Muscle of leg (tissue), 11 donors: ENCODE measurements around the gene RAVER1. TPM values are rescaled to one million over a fixed set of nuclear protein-coding genes. Genes with fewer than 3 reads are reported as not detected.
"Not testable (repeated sequence)": the region's sequence is repeated elsewhere in the genome, so short reads cannot be mapped to it uniquely, and the experiment has no call there.

Source experiments
- DNase-seq: peaks from one replicate; pipeline ENCODE4 v3.0.0; 2013
- H3K27ac ChIP-seq: one replicate; pipeline ENCODE4 v1.5.1; 2013; ENCODE audit warnings: mild to moderate bottlenecking, low read length, control low read depth
- H3K27me3 ChIP-seq: one replicate; pipeline ENCODE4 v1.6.1; 2013; ENCODE audit warnings: low read length; ENCODE audit not compliant: control insufficient read depth, insufficient read depth
- H3K36me3 ChIP-seq: one replicate; pipeline ENCODE4 v1.6.1; 2013; ENCODE audit warnings: low read length; ENCODE audit not compliant: control insufficient read depth, insufficient read depth
- H3K4me1 ChIP-seq: one replicate; pipeline ENCODE4 v1.6.1; 2013; ENCODE audit warnings: low read length; ENCODE audit not compliant: control insufficient read depth, insufficient read depth
- H3K4me3 ChIP-seq: one replicate; pipeline ENCODE4 v1.5.1; 2013; ENCODE audit warnings: low read length, control low read depth
- H3K9me3 ChIP-seq: replicated peaks from 2 replicates; pipeline ENCODE4 v1.6.1; 2013; ENCODE audit warnings: low read depth, low read length; ENCODE audit not compliant: control insufficient read depth
- WGBS: methylation state at CpG from one replicate; pipeline ENCODE4 v1.1.5; 2013; ENCODE audit warnings: missing lambda C conversion rate; ENCODE audit not compliant: insufficient coverage; 5-methylcytosine and 5-hydroxymethylcytosine counted together
- polyA plus RNA-seq, 8 donors: library from polyadenylated mRNA; unstranded; fragments of 120-200 nt; gene quantifications; one replicate each; pipeline versions ENCODE4 v1.2.1 to v1.2.3, GENCODE V29; 2013; ENCODE audit warnings: inconsistent platforms in 1 of 8, low replicate concordance in 1 of 8; ENCODE audit not compliant: insufficient read length in 8 of 8, insufficient read depth in 1 of 8
- total RNA-seq: library from RNA; stranded (reverse); fragments of 120-200 nt; gene quantifications from one replicate; pipeline ENCODE4 v1.2.4, GENCODE V29; 2013

RAVER1 gene
- total and polyA plus RNA-seq, 9 donors, result 4.4 to 21.7 (median 17.4) TPM

DNA sequence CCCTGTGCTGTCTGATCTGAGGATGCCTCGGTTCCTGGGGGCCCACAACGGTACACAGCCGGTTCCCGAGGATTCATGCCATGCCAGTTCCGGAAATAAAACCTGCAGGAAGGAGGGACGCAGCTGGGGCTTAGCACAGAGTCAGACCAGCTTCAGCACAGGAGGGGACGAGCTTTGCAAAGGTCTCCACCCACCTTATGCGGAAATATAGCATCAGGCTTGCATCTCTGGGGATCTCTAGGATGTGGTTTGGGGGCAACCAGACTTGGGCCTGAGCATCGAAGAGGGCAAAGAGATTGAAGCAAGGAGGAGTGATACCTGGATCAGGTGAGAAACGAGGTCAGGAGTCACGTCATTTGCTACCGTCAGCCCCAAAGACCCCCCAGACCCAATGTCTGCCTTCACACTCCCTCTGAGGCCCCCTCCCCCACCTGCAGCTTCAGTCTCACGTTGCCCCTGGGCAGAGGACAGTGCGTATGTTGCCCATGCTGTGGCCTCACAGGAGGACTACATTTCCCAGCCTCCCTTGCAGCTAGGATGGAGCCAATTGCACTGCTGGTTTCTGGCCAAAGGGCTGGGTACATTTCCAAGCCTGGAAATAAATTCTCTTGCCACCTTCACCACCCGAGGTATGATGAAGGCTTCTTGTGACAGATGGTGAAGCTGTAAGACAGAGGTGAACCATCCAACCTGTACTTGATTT, 34.9 kb upstream of the RAVER1 start:
- Histone ChIP-seq H3K4me3 (no peak overlapping the region), H3K27ac (no peak overlapping the region), H3K9me3 (peaks cover 2% of the 10 kb centered on the region), H3K36me3 (peaks cover 60% of the 10 kb centered on the region), H3K4me1 (no peaks in the 10 kb centered on the region), H3K27me3 (no peaks in the 10 kb centered on the region)
- DNase-seq, result no peak
- WGBS, result 96% methylated on average over 10 of the region's 15 CpGs

DNA sequence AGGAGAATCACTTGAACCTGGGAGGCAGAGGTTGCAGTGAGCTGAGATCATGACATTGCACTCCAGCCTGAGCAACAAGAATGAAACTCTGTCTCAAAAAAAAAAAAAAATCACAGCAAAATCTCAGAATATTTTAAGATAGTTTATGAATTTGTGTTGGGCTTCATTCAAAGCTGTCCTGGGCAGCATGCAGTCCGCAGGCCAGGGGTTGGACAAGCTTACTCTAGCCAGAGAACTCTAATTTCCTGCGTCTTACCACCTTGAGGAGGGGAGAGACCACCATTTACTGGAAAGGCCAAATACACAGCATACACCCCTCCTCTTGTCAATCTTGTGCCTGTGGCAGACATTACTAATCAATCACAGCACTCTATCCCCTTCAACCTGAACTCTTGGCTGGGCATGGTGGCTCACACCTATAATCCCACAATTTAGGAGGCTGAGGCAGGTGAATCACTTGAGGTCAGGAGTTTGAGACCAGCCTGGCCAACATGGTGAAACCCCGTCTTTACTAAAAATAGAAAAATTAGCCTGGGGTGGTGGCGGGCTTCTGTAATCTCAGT, 33.7 kb upstream of the RAVER1 start:
- not testable (repeated sequence) for DNase-seq, H3K4me1 ChIP-seq, H3K27me3 ChIP-seq, H3K27ac ChIP-seq, H3K4me3 ChIP-seq, H3K9me3 ChIP-seq
- peaks cover 70% of the 10 kb centered on the region for H3K36me3 ChIP-seq
- WGBS, result 100% methylated on average over 2 of the region's 4 CpGs

DNA sequence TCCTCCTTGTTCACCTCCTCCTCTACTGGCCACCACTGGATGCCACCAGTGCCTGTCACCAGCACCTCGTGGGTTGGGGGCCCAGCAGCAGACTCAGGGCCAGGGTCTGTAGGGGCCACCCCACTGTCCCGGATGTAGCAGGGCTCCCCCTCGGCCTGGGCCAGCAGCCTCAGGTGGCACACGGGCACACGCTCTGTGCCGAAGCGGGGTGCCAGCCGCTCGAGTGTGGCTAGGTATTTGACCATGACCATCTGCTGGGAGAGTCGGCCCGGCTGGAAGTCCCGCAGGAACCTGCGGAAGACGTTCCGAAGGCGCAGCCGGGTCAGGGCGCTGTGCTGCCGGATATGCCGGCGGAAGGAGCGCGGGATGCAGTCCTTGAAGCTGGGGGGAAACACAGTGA, 32.2 kb upstream of the RAVER1 start:
- Histone ChIP-seq H3K4me1 (no peaks in the 10 kb centered on the region), H3K27ac (no peak overlapping the region), H3K4me3 (no peak overlapping the region), H3K36me3 (peaks cover 82% of the 10 kb centered on the region), H3K9me3 (peaks cover 2% of the 10 kb centered on the region), H3K27me3 (no peaks in the 10 kb centered on the region)
- WGBS, result 97% methylated on average over 23 of the region's 23 CpGs
- DNase-seq, result no peak

DNA sequence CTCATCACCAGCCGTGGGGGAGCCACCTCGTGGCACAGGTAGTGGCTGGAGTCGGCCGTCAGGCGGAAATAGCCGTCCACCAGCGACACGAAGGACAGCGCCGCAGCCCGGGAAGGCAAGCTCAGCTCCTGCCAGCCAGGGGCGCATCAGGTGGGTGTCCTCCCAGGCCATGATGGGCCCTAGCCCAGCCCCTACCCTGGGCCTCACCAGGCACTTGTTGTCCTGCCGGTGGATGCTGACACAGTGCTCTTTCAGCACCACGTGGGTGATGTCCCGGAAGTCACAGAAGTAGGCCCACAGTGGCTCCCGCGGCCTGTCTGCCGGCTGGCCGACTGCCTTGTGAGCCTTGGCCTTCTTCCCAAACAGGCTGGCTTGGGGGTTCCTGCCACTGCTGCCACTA, 31.3 kb upstream of the RAVER1 start:
- Histone ChIP-seq H3K4me3 (no peak overlapping the region), H3K27ac (no peak overlapping the region), H3K4me1 (no peaks in the 10 kb centered on the region), H3K36me3 (peaks cover 87% of the 10 kb centered on the region), H3K9me3 (peaks cover 2% of the 10 kb centered on the region), H3K27me3 (no peaks in the 10 kb centered on the region)
- no peak for DNase-seq
- WGBS, result 85% methylated on average over 15 of the region's 19 CpGs

DNA sequence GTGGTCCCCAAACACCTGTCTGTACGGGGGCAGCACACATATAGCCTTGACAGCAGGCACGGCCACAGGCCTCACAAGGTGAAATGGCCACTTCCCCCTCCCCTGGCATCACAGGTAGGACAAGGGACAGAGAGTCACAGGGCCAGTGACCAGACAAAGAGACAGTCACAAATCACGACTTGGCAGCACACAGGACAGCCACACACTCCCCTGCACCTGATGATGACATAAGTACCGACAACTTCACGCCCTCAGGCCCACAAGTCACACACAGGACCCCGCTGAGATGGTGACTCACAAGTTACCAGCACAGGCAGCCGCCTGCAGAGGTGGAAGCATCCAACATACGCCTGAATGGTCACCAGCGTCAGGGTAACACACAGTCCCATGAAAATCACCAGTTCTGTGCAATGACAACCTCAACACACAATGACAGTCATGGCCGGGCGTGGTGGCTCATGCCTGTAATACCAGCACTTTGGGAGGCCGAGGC, 30.5 kb upstream of the RAVER1 start:
- DNase-seq, result no peak
- peaks cover 86% of the 10 kb centered on the region for H3K36me3 ChIP-seq
- 91% methylated on average over 10 of the region's 12 CpGs for WGBS

DNA sequence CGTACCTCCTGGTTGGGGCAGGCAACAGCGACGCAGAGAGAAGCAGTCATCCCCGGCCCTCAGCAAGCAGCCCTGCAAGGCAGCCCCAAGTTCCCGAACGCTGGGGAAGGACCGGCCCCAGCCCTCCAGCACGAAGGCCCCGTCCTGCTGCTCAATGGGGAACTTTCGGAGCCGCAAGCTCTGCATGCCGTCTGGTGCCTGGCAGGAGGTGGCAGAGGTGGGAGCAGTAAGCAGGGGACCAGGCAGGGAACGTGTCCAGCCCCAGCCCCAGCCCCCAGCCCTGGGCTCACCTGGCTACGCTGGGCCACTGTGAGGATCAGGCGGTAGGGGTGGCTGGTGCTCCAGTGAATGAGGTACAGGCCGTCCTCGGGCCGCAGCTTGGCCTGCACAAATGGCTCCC, 28.9 kb upstream of the RAVER1 start:
- WGBS, result 94% methylated on average over 14 of the region's 18 CpGs
- Histone ChIP-seq H3K4me3 (no peak overlapping the region), H3K9me3 (no peaks in the 10 kb centered on the region), H3K4me1 (no peaks in the 10 kb centered on the region), H3K27me3 (no peaks in the 10 kb centered on the region), H3K36me3 (peaks cover 88% of the 10 kb centered on the region), H3K27ac (no peak overlapping the region)
- DNase-seq, result no peak

More for the DNA sequence above, 30.5 kb upstream of the RAVER1 start:
- no peak overlapping the region for H3K4me3 ChIP-seq
- H3K27ac ChIP-seq, result no peak overlapping the region
- H3K27me3 ChIP-seq, result no peaks in the 10 kb centered on the region
- no peaks in the 10 kb centered on the region for H3K4me1 ChIP-seq
- H3K9me3 ChIP-seq, result peaks cover 2% of the 10 kb centered on the region

DNA sequence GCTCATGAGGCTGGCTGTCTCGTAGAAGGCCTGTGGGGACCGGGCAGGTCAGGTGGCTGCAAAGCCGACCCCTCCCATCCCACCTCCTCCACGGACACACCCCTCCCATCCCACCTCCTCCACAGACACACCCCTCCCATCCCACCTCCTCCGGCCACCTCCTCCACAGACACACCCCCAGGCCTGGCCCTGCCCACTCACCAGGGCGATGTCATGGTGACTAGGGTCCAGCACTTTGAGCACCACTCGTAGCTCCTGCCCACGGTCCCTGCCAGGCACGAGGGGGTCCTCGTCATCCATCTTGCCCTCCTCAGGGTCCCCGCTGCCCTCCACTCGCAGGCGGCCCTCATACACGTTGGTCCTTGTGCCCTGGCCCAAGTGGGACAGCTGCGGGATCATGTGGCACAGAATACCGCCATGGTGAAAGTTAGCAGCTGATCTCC, 28.3 kb upstream of the RAVER1 start:
- no peaks in the 10 kb centered on the region for H3K27me3 ChIP-seq
- no peaks in the 10 kb centered on the region for H3K4me1 ChIP-seq
- no peak overlapping the region for H3K27ac ChIP-seq
- 79% methylated on average over 12 of the region's 16 CpGs for WGBS
- DNase-seq, result no peak
- no peaks in the 10 kb centered on the region for H3K9me3 ChIP-seq
- no peak overlapping the region for H3K4me3 ChIP-seq
- peaks cover 89% of the 10 kb centered on the region for H3K36me3 ChIP-seq

DNA sequence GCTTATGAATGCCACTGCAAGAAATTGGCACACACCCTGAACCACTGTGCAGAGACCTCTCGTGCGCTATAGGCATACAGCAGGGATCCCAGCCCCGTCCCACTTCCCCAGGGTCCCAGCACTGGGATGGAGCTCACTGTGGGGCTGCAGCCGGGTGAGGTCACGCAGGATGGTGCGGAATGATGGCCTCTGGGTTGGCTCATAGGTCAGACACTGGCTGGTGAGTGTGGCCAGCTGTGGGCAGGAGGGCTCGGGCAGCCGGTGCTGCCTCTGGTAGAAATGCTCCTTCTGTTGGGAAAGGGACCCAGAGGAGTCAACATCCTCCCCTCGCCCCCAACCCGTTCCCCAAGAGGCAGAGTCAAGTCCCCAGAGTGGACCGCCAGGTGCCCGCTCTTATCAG, 23.1 kb upstream of the RAVER1 start:
- WGBS, result 95% methylated on average over 9 of the region's 12 CpGs
- Histone ChIP-seq H3K4me1 (peaks cover 9% of the 10 kb centered on the region), H3K4me3 (no peak overlapping the region), H3K36me3 (peaks cover 75% of the 10 kb centered on the region), H3K27me3 (no peaks in the 10 kb centered on the region), H3K27ac (no peak overlapping the region), H3K9me3 (no peaks in the 10 kb centered on the region)
- no peak for DNase-seq

DNA sequence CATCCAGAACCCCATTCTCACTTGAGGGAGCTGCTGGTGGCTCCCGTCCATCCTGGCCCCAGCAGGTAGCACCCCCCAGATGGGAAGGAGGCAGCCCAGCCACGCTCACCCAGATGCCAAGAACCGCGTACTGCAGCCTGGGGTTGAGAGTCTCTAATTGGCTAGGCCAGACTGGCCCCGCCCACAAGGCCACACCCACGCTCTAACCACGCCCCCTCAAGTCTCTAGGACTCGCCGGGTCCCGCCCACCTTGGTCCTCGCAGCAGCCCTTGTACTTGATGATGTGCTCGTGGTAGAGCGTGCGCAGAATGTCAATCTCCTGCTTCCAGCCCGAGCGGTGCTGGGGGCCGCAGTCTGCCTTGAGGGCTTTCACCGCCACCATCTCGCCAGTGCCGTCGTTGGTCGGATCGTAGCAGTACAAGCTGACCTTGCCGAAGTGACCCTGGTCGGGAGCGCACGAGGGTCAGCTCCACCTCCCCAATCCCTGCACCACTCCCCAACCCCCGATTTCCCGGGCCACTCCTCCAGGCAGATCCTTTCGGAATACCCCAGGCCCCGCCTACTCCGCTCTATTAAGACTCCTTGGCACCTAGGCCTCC, 20.6 kb upstream of the RAVER1 start:
- Histone ChIP-seq H3K27me3 (no peaks in the 10 kb centered on the region), H3K4me3 (no peak overlapping the region), H3K36me3 (peaks cover 68% of the 10 kb centered on the region), H3K9me3 (no peaks in the 10 kb centered on the region), H3K27ac (no peak overlapping the region), H3K4me1 (peaks cover 9% of the 10 kb centered on the region)
- peak; percentile 36 for DNase-seq
- 60% methylated on average over 32 of the region's 32 CpGs for WGBS
